ENCODE results near the gene ADRM1. TPM values are rescaled to one million over a fixed set of nuclear protein-coding genes. Genes with fewer than 3 reads are reported as not detected.

ADRM1 gene
- total and polyA plus RNA-seq, 2 experiments from 2014 or later, result 206 to 243 TPM

DNA sequence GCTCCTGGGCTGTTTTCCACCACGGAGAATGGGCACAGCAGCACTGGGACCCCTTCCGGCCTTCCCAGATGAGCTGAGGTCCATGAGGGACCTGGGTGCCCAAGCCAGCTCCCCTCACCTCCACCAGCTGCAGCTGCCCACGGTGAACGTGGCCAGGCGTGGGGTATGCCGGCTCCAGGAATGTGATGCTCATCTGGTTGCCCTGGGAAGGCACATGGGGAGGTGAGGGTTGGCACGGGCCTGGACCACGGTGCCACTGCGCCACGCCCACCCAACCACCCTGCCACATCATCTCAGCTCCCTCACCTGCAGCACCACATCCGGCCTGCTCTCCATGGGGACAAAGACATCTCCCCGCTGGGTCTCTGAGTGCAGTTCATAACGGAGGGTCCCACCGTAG lies 23.8 kb downstream of the ADRM1 start (continued):
- TF ChIP-seq, protein P1, sequence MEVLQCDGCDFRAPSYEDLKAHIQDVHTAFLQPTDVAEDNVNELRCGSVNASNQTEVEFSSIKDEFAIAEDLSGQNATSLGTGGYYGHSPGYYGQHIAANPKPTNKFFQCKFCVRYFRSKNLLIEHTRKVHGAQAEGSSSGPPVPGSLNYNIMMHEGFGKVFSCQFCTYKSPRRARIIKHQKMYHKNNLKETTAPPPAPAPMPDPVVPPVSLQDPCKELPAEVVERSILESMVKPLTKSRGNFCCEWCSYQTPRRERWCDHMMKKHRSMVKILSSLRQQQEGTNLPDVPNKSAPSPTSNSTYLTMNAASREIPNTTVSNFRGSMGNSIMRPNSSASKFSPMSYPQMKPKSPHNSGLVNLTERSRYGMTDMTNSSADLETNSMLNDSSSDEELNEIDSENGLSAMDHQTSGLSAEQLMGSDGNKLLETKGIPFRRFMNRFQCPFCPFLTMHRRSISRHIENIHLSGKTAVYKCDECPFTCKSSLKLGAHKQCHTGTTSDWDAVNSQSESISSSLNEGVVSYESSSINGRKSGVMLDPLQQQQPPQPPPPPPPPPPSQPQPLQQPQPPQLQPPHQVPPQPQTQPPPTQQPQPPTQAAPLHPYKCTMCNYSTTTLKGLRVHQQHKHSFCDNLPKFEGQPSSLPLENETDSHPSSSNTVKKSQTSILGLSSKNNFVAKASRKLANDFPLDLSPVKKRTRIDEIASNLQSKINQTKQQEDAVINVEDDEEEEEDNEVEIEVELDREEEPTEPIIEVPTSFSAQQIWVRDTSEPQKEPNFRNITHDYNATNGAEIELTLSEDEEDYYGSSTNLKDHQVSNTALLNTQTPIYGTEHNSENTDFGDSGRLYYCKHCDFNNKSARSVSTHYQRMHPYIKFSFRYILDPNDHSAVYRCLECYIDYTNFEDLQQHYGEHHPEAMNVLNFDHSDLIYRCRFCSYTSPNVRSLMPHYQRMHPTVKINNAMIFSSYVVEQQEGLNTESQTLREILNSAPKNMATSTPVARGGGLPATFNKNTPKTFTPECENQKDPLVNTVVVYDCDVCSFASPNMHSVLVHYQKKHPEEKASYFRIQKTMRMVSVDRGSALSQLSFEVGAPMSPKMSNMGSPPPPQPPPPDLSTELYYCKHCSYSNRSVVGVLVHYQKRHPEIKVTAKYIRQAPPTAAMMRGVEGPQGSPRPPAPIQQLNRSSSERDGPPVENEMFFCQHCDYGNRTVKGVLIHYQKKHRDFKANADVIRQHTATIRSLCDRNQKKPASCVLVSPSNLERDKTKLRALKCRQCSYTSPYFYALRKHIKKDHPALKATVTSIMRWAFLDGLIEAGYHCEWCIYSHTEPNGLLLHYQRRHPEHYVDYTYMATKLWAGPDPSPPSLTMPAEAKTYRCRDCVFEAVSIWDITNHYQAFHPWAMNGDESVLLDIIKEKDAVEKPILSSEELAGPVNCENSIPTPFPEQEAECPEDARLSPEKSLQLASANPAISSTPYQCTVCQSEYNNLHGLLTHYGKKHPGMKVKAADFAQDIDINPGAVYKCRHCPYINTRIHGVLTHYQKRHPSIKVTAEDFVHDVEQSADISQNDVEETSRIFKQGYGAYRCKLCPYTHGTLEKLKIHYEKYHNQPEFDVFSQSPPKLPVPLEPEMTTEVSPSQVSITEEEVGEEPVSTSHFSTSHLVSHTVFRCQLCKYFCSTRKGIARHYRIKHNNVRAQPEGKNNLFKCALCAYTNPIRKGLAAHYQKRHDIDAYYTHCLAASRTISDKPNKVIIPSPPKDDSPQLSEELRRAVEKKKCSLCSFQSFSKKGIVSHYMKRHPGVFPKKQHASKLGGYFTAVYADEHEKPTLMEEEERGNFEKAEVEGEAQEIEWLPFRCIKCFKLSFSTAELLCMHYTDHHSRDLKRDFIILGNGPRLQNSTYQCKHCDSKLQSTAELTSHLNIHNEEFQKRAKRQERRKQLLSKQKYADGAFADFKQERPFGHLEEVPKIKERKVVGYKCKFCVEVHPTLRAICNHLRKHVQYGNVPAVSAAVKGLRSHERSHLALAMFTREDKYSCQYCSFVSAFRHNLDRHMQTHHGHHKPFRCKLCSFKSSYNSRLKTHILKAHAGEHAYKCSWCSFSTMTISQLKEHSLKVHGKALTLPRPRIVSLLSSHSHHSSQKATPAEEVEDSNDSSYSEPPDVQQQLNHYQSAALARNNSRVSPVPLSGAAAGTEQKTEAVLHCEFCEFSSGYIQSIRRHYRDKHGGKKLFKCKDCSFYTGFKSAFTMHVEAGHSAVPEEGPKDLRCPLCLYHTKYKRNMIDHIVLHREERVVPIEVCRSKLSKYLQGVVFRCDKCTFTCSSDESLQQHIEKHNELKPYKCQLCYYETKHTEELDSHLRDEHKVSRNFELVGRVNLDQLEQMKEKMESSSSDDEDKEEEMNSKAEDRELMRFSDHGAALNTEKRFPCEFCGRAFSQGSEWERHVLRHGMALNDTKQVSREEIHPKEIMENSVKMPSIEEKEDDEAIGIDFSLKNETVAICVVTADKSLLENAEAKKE (CRISPR knock-in tag; IDR thresholded peaks at IDR 0.05), result no peak
- no peak for TF ChIP-seq JUNB (IDR thresholded peaks at IDR 0.05; ENCODE audit: unreplicated experiment)

DNA sequence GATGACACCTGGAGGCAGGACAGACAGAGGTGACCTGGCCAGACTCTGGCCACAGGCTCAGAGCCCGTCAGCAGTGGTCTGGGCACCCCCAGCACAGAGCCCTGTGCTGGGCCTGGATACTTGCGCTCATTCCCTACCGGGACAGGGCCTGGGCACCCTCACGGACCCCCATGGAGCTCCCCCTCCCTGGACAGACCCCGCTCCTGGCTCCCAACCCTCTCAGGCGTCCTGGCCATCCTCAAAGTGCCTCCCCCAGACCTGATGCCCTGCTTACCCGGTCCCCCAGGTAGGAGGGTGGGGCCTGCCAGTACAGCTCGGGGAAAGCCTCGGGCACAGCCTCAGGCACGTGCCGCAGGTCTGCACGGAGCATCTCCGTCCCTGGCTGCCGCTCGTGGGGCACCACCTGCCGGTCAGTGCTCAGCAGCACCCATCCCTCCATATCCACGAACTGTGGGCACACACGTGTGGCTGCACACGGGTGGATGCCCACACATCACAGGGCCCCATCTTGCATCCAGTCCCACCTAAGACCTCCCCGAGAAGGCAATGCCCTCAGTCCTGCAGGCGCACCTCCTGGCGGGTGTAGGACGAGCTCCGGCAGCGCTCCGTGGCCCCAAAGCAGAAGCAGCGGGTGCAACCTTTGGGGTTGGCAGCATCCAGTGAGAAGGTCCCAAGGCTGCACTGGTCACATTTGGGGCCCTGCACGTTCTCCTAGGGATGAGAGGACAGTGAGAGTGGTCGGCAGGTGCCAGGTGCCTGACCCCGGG lies 24.3 kb downstream of the ADRM1 start:
- Mint-ChIP-seq H3K4me3 (no peak overlapping the region), H3K36me3 (ENCODE audit: low read depth) (peaks cover 71% of the 10 kb centered on the region)
- no peak for TF ChIP-seq CREB1 (CRISPR knock-in tag; IDR thresholded peaks at IDR 0.05; ENCODE audit: low read depth)
- TF ChIP-seq POLR2AphosphoS5 (IDR thresholded peaks at IDR 0.05; ENCODE audit: low read depth), result no peak
- TF ChIP-seq, protein P2, sequence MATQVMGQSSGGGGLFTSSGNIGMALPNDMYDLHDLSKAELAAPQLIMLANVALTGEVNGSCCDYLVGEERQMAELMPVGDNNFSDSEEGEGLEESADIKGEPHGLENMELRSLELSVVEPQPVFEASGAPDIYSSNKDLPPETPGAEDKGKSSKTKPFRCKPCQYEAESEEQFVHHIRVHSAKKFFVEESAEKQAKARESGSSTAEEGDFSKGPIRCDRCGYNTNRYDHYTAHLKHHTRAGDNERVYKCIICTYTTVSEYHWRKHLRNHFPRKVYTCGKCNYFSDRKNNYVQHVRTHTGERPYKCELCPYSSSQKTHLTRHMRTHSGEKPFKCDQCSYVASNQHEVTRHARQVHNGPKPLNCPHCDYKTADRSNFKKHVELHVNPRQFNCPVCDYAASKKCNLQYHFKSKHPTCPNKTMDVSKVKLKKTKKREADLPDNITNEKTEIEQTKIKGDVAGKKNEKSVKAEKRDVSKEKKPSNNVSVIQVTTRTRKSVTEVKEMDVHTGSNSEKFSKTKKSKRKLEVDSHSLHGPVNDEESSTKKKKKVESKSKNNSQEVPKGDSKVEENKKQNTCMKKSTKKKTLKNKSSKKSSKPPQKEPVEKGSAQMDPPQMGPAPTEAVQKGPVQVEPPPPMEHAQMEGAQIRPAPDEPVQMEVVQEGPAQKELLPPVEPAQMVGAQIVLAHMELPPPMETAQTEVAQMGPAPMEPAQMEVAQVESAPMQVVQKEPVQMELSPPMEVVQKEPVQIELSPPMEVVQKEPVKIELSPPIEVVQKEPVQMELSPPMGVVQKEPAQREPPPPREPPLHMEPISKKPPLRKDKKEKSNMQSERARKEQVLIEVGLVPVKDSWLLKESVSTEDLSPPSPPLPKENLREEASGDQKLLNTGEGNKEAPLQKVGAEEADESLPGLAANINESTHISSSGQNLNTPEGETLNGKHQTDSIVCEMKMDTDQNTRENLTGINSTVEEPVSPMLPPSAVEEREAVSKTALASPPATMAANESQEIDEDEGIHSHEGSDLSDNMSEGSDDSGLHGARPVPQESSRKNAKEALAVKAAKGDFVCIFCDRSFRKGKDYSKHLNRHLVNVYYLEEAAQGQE (IDR thresholded peaks at IDR 0.05; ENCODE audit: unreplicated experiment), result no peak

More for the DNA sequence above, 24.3 kb downstream of the ADRM1 start:
- Histone ChIP-seq H3K27me3 (ENCODE audit: insufficient read depth) (no peaks in the 10 kb centered on the region), H3F3A (replicated peaks; ENCODE audit: low read depth) (no peaks in the 10 kb centered on the region; the same call in 1 of the 2 replicates), H2AFZ (no peak overlapping the region), H3K36me3 (ENCODE audit: insufficient read depth) (peaks cover 24% of the 10 kb centered on the region), H3K4me3 (no peak overlapping the region), H3K4me2 (no peak overlapping the region), H3K27ac (ENCODE audit: low read depth) (no peak overlapping the region), H3K9me2 (ENCODE audit: insufficient read depth) (no peaks in the 10 kb centered on the region), H4K20me1 (replicated peaks; ENCODE audit: insufficient read depth) (no peaks in the 10 kb centered on the region), H3K79me2 (replicated peaks; ENCODE audit: insufficient read depth) (no peaks in the 10 kb centered on the region), H3K4me1 (ENCODE audit: insufficient read depth) (no peaks in the 10 kb centered on the region)
- Mint-ChIP-seq H3K9me3 (peaks cover 3% of the 10 kb centered on the region; the same call in 1 of the 3 replicates), H3K27ac (no peak overlapping the region), H3K4me1 (no peaks in the 10 kb centered on the region; the same call in 2 of the 3 replicates), H3K27me3 (ENCODE audit: insufficient read depth, low read depth, poor library complexity) (peaks cover 12% of the 10 kb centered on the region)
- DNase-seq (ENCODE audit: low spot score), result no peak
- ATAC-seq, result no peak

Measured in GM23338 (cell line).